H1 (cell line): ENCODE data around the gene SIDT1. TPM values are rescaled to one million over a fixed set of nuclear protein-coding genes. Genes with fewer than 3 reads are reported as not detected.

Experiments
- CTCF ChIA-PET: fragments of 300-600 bp; sonication (Branson Sonifier 250); formaldehyde crosslinking; loops from one replicate; lab custom pipeline; 2021; ENCODE audit not compliant: partially characterized antibody; lab: Charles Lee
- POLR2A ChIA-PET: fragments of 300-600 bp; sonication (Branson Sonifier 250); formaldehyde crosslinking; loops from one replicate; lab custom pipeline; 2021; ENCODE audit warnings: inconsistent platforms; ENCODE audit not compliant: partially characterized antibody; lab: Charles Lee
- DNase-seq, 2 experiments: peaks; one replicate each; pipeline versions ENCODE4 v3.0.0 to v3.0.0-alpha.2; 2010 to 2022; ENCODE audit warnings: low spot score in 2 of 2, low read depth in 1 of 2, mixed read lengths in 1 of 2
- FAIRE-seq: peaks from 2 replicates; lab custom pipeline; 2011; peaks lifted over from hg19 to GRCh38; lab: Jason Lieb, UNC
- H2AFZ ChIP-seq: 2 replicates; pipeline ENCODE4 v1.8.1; 2012; ENCODE audit warnings: low read length, inconsistent platforms
- H2AK5ac ChIP-seq: 2 replicates; pipeline ENCODE4 v1.6.1; 2013; ENCODE audit warnings: low read depth, low read length
- H2BK120ac ChIP-seq: replicated peaks from 2 replicates; pipeline ENCODE3; 2013; ENCODE audit warnings: low read depth, low read length, inconsistent platforms
- H2BK12ac ChIP-seq: 2 replicates; pipeline ENCODE4 v1.6.1; 2013; ENCODE audit warnings: low read depth, low read length
- H2BK15ac ChIP-seq: 2 replicates; pipeline ENCODE4 v1.6.1; 2013; ENCODE audit warnings: low read length
- H2BK20ac ChIP-seq: 2 replicates; pipeline ENCODE4 v1.6.1; 2013; ENCODE audit warnings: low read length
- H2BK5ac ChIP-seq: 2 replicates; pipeline ENCODE4 v1.6.1; 2013; ENCODE audit warnings: low read depth, low read length
- H3K14ac ChIP-seq: 2 replicates; pipeline ENCODE4 v1.6.1; 2013; ENCODE audit warnings: inconsistent platforms; ENCODE audit not compliant: insufficient read length
- H3K18ac ChIP-seq: 2 replicates; pipeline ENCODE4 v1.6.1; 2013; ENCODE audit warnings: low read length; ENCODE audit errors: extremely low read depth
- H3K23ac ChIP-seq: 2 replicates; pipeline ENCODE4 v1.6.1; 2013; ENCODE audit warnings: inconsistent platforms; ENCODE audit not compliant: insufficient read length
- H3K23me2 ChIP-seq: 2 replicates; pipeline ENCODE4 v1.6.1; 2013; ENCODE audit warnings: low read depth, low read length
- H3K27ac ChIP-seq: 2 replicates; pipeline ENCODE4 v1.6.1; 2011; ENCODE audit warnings: low read depth, low read length, inconsistent platforms
- H3K27me3 ChIP-seq, 4 experiments: replicated peaks in 1 of 4; 1 replicate in 1 of 4; 2 replicates in 3 of 4; pipeline versions ENCODE4 v1.6.1 to v1.8.1; 2011 to 2013; ENCODE audit warnings: low read length in 3 of 4, mild to moderate bottlenecking in 3 of 4, inconsistent platforms in 2 of 4, mixed read lengths in 2 of 4, moderate library complexity in 1 of 4; ENCODE audit not compliant: control insufficient read depth in 3 of 4, insufficient read depth in 3 of 4; ENCODE audit errors: extremely low read depth in 1 of 4
- H3K36me3 ChIP-seq, 4 experiments: 2 replicates each; pipeline versions ENCODE4 v1.6.1 to v1.8.1; 2011 to 2013; ENCODE audit warnings: mild to moderate bottlenecking in 4 of 4, low read length in 3 of 4, moderate library complexity in 2 of 4, control low read depth in 1 of 4, inconsistent platforms in 1 of 4; ENCODE audit not compliant: insufficient read depth in 4 of 4, control insufficient read depth in 2 of 4
- H3K4ac ChIP-seq: replicated peaks from 2 replicates; pipeline ENCODE3; 2013; ENCODE audit warnings: low read length, low read depth, mixed read lengths, inconsistent platforms; ENCODE audit not compliant: insufficient read length
- H3K4me1 ChIP-seq, 4 experiments: replicated peaks in 1 of 4; 1 replicate in 1 of 4; 2 replicates in 3 of 4; pipeline versions ENCODE4 v1.6.1 to v1.8.1; 2011 to 2013; ENCODE audit warnings: low read length in 3 of 4, inconsistent platforms in 2 of 4, mixed read lengths in 1 of 4; ENCODE audit not compliant: insufficient read depth in 4 of 4, control insufficient read depth in 3 of 4
- H3K4me2 ChIP-seq, 2 experiments: 2 replicates each; pipeline versions ENCODE4 v1.6.1 to v1.8.1; 2011 to 2013; ENCODE audit warnings: low read depth in 2 of 2, low read length in 2 of 2, control low read depth in 1 of 2, inconsistent platforms in 1 of 2, mild to moderate bottlenecking in 1 of 2; ENCODE audit not compliant: insufficient read depth in 1 of 2
- H3K4me3 ChIP-seq, 4 experiments: fragments of 200-600, 300-600 bp in 1 of 4; sonication (generic), shearing (Covaris generic), sonication (Bioruptor Twin) in 1 of 4; 2 replicates each; pipeline versions ENCODE4 v1.5.1 to v1.8.1; 2011 to 2016; ENCODE audit warnings: low read length in 4 of 4, low read depth in 3 of 4, control low read depth in 2 of 4, inconsistent platforms in 2 of 4, mild to moderate bottlenecking in 2 of 4, mixed read lengths in 1 of 4, moderate library complexity in 1 of 4; ENCODE audit not compliant: insufficient read depth in 2 of 4; ENCODE audit errors: extremely low read depth in 1 of 4
- H3K56ac ChIP-seq: replicated peaks from 2 replicates; pipeline ENCODE3; 2013; ENCODE audit warnings: low read depth, mild to moderate bottlenecking, mixed read lengths, low read length, inconsistent platforms; ENCODE audit not compliant: insufficient read length
- H3K79me1 ChIP-seq: 2 replicates; pipeline ENCODE4 v1.6.1; 2013; ENCODE audit warnings: low read depth, low read length, control low read depth
- H3K79me2 ChIP-seq, 2 experiments: 2 replicates each; pipeline versions ENCODE4 v1.6.1 to v1.8.1; 2012 to 2013; ENCODE audit warnings: low read length in 2 of 2, mild to moderate bottlenecking in 2 of 2, inconsistent platforms in 1 of 2; ENCODE audit not compliant: insufficient read depth in 2 of 2, control insufficient read depth in 1 of 2
- H3K9ac ChIP-seq, 4 experiments: replicated peaks in 1 of 4; 1 replicate in 1 of 4; 2 replicates in 3 of 4; pipeline versions ENCODE4 v1.6.1 to v1.8.1; 2011 to 2013; ENCODE audit warnings: low read depth in 3 of 4, low read length in 3 of 4, control low read depth in 2 of 4, mild to moderate bottlenecking in 2 of 4, moderate library complexity in 2 of 4, inconsistent platforms in 1 of 4; ENCODE audit errors: extremely low read depth in 1 of 4
- H3K9me3 ChIP-seq, 2 experiments: 2 replicates each; pipeline versions ENCODE4 v1.6.1 to v1.8.1; 2012 to 2013; ENCODE audit warnings: mild to moderate bottlenecking in 2 of 2, moderate library complexity in 2 of 2, control low read depth in 1 of 2, inconsistent platforms in 1 of 2, low read depth in 1 of 2, low read length in 1 of 2, mixed read lengths in 1 of 2; ENCODE audit not compliant: insufficient read depth in 2 of 2
- H4K20me1 ChIP-seq, 2 experiments: replicated peaks in 1 of 2; 2 replicates each; pipeline versions ENCODE3 to v1.8.1; 2011 to 2013; ENCODE audit warnings: inconsistent platforms in 2 of 2, low read length in 2 of 2, mild to moderate bottlenecking in 1 of 2; ENCODE audit not compliant: insufficient read depth in 2 of 2, control insufficient read depth in 1 of 2
- H4K5ac ChIP-seq: 2 replicates; pipeline ENCODE4 v1.6.1; 2013; ENCODE audit warnings: low read length, low read depth, mixed read lengths, inconsistent platforms; ENCODE audit not compliant: insufficient read length
- H4K8ac ChIP-seq: 2 replicates; pipeline ENCODE4 v1.8.0; 2013; ENCODE audit warnings: mild to moderate bottlenecking, moderate library complexity, low read length, inconsistent platforms; ENCODE audit not compliant: insufficient read depth; ENCODE audit errors: extremely low read depth
- H4K91ac ChIP-seq: replicated peaks from 2 replicates; pipeline ENCODE3; 2013; ENCODE audit warnings: low read length, mixed read lengths, inconsistent platforms; ENCODE audit not compliant: insufficient read length
- BCL11A ChIP-seq, 2 experiments: IDR thresholded peaks; one replicate each; pipeline ENCODE4 v1.6.1; 2011; ENCODE audit warnings: low read depth in 2 of 2, low read length in 2 of 2, mild to moderate bottlenecking in 2 of 2
- BRCA1 ChIP-seq: IDR thresholded peaks from 2 replicates; pipeline ENCODE4 v1.6.1; 2012; ENCODE audit warnings: low read depth, low read length, improper control_type of control experiment
- CBX5 ChIP-seq: fragments of 300-800, 300-1000 bp; sonication (generic); IDR thresholded peaks from 2 replicates; pipeline ENCODE4 v1.7.1; 2016; ENCODE audit warnings: antibody characterized with exemption, low read length, low read depth
- CTBP2 ChIP-seq: IDR thresholded peaks from 2 replicates; pipeline ENCODE4 v1.7.0; 2011; ENCODE audit warnings: borderline replicate concordance, mild to moderate bottlenecking, moderate library complexity, mixed read lengths, low read length; ENCODE audit not compliant: insufficient read depth, insufficient read length
- GTF2F1 ChIP-seq: IDR thresholded peaks from 2 replicates; pipeline ENCODE4 v1.6.1; 2012; ENCODE audit warnings: low read depth, low read length, improper control_type of control experiment, borderline replicate concordance
- KDM4A ChIP-seq: IDR thresholded peaks from one replicate; pipeline ENCODE4 v1.7.1; 2012; ENCODE audit warnings: low read depth, mild to moderate bottlenecking, moderate library complexity, low read length, inconsistent platforms; ENCODE audit not compliant: severe bottlenecking
- MAX ChIP-seq: IDR thresholded peaks from 2 replicates; pipeline ENCODE4 v1.6.1; 2012; ENCODE audit warnings: inconsistent platforms
- RBBP5 ChIP-seq: IDR thresholded peaks from 2 replicates; pipeline ENCODE4 v1.7.1; 2012; ENCODE audit warnings: low read depth, mild to moderate bottlenecking, inconsistent platforms, low read length, moderate library complexity, borderline replicate concordance
- SAP30 ChIP-seq: fragments of 300-600 bp; sonication (generic); IDR thresholded peaks from 2 replicates; pipeline ENCODE4 v1.7.1; 2012; ENCODE audit warnings: low read length, moderate library complexity, mild to moderate bottlenecking, inconsistent platforms; ENCODE audit not compliant: insufficient read depth, insufficient replicate concordance
- SIN3A ChIP-seq, 2 experiments: IDR thresholded peaks in 1 of 2; conservative IDR thresholded peaks in 1 of 2; 2 replicates each; pipeline ENCODE4 v1.6.1; 2011 to 2012; ENCODE audit warnings: low read length in 2 of 2, improper control_type of control experiment in 1 of 2, low read depth in 1 of 2, mild to moderate bottlenecking in 1 of 2
- SIX5 ChIP-seq: IDR thresholded peaks from 2 replicates; pipeline ENCODE4 v1.6.1; 2011; ENCODE audit warnings: mild to moderate bottlenecking, low read depth, low read length
- TAF1 ChIP-seq: IDR thresholded peaks from 2 replicates; pipeline ENCODE4 v1.6.1; 2011; ENCODE audit warnings: mild to moderate bottlenecking, low read depth, low read length
- TAF7 ChIP-seq: optimal IDR thresholded peaks from 2 replicates; pipeline ENCODE3; 2011; ENCODE audit warnings: low read depth, mild to moderate bottlenecking, inconsistent platforms, low read length, moderate library complexity, borderline replicate concordance
- TEAD4 ChIP-seq: IDR thresholded peaks from 2 replicates; pipeline ENCODE4 v1.6.1; 2012; ENCODE audit warnings: low read depth, low read length, inconsistent platforms, mixed read lengths
- WGBS, 2 experiments: shearing (Covaris generic) in 1 of 2; methylation state at CpG; one replicate each; pipeline versions ENCODE4 v1.1.6 to v1.1.7; 2013 to 2015; ENCODE audit warnings: low lambda C conversion rate in 2 of 2, mixed read lengths in 2 of 2, inconsistent platforms in 1 of 2, low coverage in 1 of 2, missing lambda C conversion rate in 1 of 2; ENCODE audit not compliant: insufficient replicate concordance in 2 of 2, insufficient coverage in 1 of 2, insufficient read length in 1 of 2; ENCODE audit errors: extremely low coverage in 1 of 2, missing lambda C conversion rate in 1 of 2; 5-methylcytosine and 5-hydroxymethylcytosine counted together
- polyA plus RNA-seq, 7 experiments: library from polyadenylated mRNA; depleted of rRNA in 3 of 7; stranded (reverse) in 5 of 7; unstranded in 2 of 7; fragments of >200 nt in 5 of 7; fragments of 200-250 nt in 2 of 7; gene quantifications; 1 replicate in 5 of 7; 2 replicates in 1 of 7; 4 replicates in 1 of 7; pipeline versions ENCODE4 v1.2.1 to v1.2.3, GENCODE V29; 2011 to 2013; ENCODE audit warnings: missing spikeins in 2 of 7, mixed read lengths in 2 of 7
- total RNA-seq: library from RNA; stranded (reverse); fragmentation: NEBNext Ultra II Directional; extraction: Animal tissue kit (Norgen Biotek cat#: 25700); gene quantifications from 2 replicates; pipeline ENCODE4 v1.2.1, GENCODE V29; 2021

SIDT1 gene
- total and polyA plus RNA-seq, 2 of the 8 experiments (the other 6 are each of a cell fraction or from before 2014, with no cell fraction given): 0.06 TPM; not detected in 1

- Histone ChIP-seq H2BK5ac (no peak overlapping the region), H3K23ac (no peak overlapping the region), H3K23me2 (no peaks in the 10 kb centered on the region), H3K9ac (no peak overlapping the region), H3K4me2 (no peak overlapping the region), H2AFZ (no peak overlapping the region), H3K4ac (no peak overlapping the region), H4K5ac (no peak overlapping the region), H2BK15ac (no peak overlapping the region), H2BK120ac (no peak overlapping the region), H2AK5ac (no peak overlapping the region), H3K18ac (no peak overlapping the region), H3K4me3 (no peak overlapping the region), H2BK20ac (no peak overlapping the region), H3K27me3 (peaks cover 0 to 1% (median 0%) of the 10 kb centered on the region in 4 experiments; a peak in 1 of 7 replicates), H4K20me1 (no peaks in the 10 kb centered on the region), H3K79me1 (no peaks in the 10 kb centered on the region), H3K79me2 (peaks cover 0 to 16% of the 10 kb centered on the region in 2 experiments; a peak in 2 of 4 replicates), H3K56ac (no peak overlapping the region), H3K4me1 (no peaks in the 10 kb centered on the region), H4K8ac (no peak overlapping the region), H4K91ac (no peak overlapping the region), H3K36me3 (no peaks in the 10 kb centered on the region), H2BK12ac (no peak overlapping the region), H3K9me3 (no peaks in the 10 kb centered on the region), H3K27ac (no peak overlapping the region), H3K14ac (no peak overlapping the region)
- no peak for DNase-seq
- CTCF ChIA-PET: interaction anchor here (0.6 to 1.2 kb wide), 3 partner anchors 8 to 216 kb away, joined by 3 to 4 read pairs (median 3); no protein-coding TSS in a partner anchor
- 87% methylated on average over 3 of the region's 3 CpGs; no CpG with 5 or more reads in 1 of the 2 experiments for WGBS, 2 experiments
- POLR2A ChIA-PET: no interaction called here
- FAIRE-seq: no peak
- no peak for TF ChIP-seq SIX5
- no peak for TF ChIP-seq GTF2F1
- TF ChIP-seq RBBP5: no peak
- no peak for TF ChIP-seq MAX
- no peak for TF ChIP-seq TEAD4
- TF ChIP-seq CTBP2: no peak
- no peak for TF ChIP-seq TAF1
- TF ChIP-seq CBX5: no peak
- TF ChIP-seq TAF7: no peak
- TF ChIP-seq BCL11A (IDR thresholded peaks at IDR 0.05; ENCODE audit: low read depth in 2 of 2, low read length in 2 of 2): no peak
- TF ChIP-seq KDM4A: no peak
- TF ChIP-seq SIN3A (conservative IDR thresholded peaks at IDR 0.05 in 1 of 2, IDR thresholded peaks at IDR 0.05 in 1 of 2; ENCODE audit: low read depth in 1 of 2, low read length in 2 of 2): no peak
- no peak for TF ChIP-seq BRCA1
- no peak for TF ChIP-seq SAP30
Measured at GRCh38 chr3:113505867-113506266, 26.5 kb upstream of the SIDT1 start.
